Measurements from ENCODE around the gene URAD.

- no peak for TF ChIP-seq CTCF (IDR thresholded peaks at IDR 0.05; ENCODE audit: low read depth, low read length, poor library complexity, severe bottlenecking)
- no peak for TF ChIP-seq EZH2phosphoT487 (IDR thresholded peaks at IDR 0.05; ENCODE audit: borderline replicate concordance, low read length)
Observed at GRCh38 chr13:27967203-27967735, 21.2 kb downstream of the URAD start.
